NCI-H345 treated with DMSO at 0.1 percent for 48 hours (cell line): Measurements from ENCODE around the gene CLDN14.

Experiments
- DNase-seq: peaks from one replicate; lab custom pipeline; 2025; ENCODE audit not compliant: unreplicated experiment; lab: John Stamatoyannopoulos, UW

Gene CLDN14

DNA sequence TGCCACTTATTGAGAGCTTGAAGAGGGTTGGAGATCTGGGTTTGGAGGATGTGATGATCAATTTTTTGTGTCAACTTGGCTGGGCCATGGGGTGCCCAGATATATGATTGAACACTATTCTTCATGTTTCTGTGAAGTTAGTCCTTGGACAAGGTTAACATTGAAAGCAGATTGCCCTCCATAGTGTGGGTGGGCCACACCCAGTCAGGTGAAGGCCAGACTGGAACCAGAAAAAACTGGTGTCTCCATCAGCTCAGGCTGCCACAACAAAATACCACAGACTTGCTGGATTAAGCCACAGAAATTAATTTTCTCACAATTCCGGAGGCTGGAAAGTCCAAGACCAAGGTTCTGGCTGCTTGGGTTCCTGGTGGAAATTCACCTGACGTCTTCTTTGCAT, 7.5 kb downstream of the CLDN14 start:
- no peak for DNase-seq

DNA sequence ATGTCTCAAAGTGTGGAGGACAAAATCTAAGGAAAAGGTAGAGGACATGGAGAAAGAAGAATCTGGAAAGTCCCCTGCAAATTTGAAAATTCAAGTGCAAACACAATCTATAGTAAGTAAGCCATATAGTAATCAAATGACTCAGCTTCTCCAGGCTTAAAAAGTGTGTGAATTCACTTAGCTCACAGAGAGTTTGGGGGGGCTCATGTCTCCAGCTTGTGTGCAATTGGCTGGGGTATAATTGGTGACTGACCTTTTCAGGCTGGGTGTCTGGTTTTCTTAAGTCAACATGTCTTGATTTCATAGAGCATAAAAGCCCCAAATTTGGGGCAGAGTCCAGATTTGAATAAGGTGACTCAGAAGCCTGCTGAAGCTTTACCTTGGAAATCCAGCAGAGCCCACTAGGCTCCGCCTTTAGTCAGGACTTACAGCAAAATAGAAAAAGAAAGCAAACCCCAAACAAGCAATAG, 8.6 kb downstream of the CLDN14 start:
- DNase-seq = no peak

DNA sequence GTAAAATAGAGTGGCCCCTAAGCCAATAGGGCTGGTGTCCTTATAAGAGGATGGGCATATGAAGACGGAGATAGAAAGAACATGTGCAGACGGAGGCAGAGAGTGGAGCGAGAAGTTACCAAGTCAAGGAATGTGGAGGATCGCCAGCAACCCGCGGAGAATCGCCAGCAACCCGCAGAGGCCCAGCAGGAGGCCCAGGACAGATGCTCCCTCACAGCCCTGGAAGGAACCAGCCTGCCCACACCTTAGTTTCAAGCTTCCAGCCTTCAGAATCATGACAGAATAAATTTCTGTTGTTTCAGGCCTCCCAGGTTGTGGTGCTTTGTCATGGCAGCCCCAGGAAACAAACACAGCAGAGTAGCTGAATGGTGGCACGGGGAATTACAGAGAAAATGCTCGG, 9.6 kb downstream of the CLDN14 start:
- no peak for DNase-seq

DNA sequence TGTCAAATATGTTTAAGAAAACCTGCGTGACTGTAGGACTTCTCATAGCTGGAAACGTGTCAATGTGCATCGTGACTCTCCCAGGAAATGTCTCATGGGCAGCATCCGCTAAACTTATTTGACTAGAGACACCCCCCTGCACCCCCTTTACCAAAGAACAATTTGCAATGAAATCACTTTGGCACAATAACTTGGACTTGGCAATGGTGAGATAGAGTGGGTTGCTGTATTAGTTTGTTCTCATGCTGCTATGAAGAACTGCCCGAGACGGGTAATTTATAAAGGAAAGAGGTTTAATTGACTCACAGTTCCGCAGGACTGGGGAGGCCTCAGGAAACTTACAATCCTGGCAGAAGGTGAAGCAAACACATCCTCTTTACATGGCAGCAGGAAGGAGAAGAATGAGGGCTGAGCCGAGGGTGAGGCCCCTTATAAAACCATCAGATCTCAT, 13.8 kb downstream of the CLDN14 start:
- no peak for DNase-seq

DNA sequence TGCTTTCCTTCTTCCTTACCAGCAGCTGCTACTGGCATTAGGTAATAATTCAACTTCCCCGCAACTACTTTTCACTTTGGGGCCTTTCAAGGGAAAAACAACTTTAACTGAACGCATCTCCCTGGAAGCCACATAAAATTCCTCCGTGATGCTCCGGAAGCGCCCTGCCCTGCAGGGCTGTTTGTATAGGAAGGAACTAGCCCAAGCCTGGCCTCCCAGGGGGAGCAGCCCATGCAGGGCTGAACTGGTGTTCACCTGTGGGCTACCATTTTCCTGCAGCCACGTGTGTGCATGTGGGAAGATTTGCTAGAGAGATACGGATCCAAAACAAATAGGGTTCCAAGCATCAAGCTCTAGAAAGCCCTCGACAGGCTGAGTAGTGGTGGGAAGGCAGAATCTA, 14.4 kb downstream of the CLDN14 start:
- DNase-seq = no peak

DNA sequence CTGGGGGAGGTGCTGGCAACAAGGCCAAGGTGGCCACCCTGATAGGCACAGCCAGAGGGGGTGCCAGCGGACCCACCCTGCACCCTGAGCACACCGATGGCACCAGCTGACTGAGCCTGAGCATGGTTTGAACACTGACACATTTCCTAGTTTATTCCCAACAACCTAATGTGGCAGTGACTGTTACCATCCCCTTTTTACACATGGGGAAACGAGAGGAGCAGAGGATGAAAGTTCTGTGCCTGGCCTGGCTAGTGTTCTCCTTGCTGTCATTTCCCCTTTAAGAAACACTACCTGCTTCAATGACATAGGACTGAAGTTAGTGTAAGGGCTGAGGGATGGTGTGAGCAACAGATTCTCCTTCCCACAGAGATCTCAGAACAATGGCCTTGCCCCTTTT, 15.3 kb downstream of the CLDN14 start:
- no peak for DNase-seq

DNA sequence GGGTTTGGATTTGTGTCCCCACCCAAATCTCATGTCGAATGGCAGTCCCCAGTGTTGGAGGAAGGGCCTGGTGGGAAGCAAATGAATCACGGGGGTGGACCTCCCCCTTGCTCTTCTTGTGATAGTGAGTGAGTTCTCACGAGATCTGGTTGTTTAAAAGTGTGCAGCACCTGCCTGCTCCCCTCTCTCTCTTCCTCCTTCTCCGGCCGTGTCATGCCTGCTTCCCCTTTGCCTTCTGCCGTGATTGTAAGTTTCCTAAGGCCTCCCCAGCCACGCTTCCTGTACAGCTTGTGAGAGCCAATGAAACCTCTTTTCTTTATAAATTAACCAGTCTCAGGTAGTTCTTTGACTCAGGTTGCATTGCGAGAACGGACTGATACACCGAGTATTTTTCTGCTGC, 15.9 kb downstream of the CLDN14 start:
- no peak for DNase-seq

DNA sequence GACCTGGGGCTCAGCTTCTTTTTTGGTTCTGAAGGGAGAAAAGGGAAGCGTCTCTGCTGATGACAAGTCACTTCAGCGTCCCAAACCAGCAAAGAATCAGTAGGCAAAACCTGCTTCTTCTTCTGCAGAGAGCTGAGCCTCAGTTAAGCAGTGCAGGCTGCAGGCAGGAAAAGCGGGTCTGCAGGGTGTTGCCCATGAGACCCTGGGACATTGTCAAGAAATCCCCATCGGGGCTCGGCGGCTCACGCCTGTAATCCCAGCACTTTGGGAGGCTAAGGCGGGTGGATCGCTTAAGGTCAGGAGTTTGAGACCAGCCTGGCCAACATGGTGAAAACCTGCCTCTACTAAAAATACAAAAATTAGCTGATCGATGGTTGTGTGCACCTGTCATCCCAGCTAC, 16.7 kb downstream of the CLDN14 start:
- no peak for DNase-seq

DNA sequence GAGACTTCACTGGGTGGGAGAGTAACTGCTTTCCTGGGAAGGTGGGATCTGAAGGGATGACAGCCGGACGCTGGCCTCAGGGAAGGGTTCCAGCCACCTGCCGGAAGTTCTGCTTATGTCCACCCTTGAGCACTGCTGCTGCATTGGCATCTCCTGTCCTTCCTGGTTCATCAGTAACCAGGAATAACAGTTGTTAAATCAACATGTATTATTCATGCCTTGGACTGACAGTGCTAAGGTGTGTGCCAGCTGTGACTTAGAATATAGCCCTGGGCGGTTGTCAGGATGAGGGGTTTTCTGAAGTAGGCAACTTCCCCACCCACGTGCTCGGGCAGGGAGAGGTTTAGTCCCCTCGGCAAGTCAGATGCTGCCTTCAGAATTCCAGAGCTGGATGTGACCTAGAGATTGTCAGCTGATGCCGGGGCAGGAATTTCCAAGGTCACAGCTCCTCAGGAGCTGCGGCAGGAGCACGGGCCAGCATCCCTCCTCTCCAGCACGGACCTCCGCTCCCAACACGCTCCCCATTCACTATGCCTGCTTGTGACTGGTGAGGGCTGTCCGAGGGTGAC, 17.9 kb downstream of the CLDN14 start:
- no peak for DNase-seq

DNA sequence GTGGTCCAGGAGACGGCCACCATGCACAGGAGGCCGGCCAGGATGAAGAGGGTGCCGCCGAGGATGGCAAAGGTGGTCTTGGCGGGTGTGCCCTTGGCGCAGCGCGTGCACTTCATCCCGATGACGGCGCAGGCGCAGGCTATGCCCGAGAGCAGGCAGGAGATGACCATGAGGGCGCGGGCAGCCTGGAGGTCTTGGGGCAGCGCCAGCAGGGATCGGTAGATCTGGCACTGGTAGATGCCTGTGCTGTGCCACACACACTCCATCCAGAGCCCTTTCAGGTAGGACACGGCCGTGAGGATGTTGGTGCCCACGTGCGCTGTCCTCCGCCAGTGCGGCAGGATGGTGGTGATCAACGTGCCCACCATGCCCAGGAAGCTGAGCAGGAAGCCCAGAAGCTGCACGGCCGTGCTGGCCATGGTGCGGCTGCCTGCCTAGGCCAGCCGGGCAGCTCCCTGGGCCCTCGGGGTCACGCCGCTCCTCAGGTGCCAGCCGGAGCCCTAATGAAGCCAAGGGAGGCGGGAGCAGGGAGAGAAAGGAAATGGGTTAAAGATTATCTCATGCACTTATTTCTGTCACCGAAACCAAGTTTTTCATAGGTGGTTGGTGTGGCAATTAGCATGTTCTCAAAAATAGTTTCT, 18.5 kb downstream of the CLDN14 start:
- DNase-seq = no peak

DNA sequence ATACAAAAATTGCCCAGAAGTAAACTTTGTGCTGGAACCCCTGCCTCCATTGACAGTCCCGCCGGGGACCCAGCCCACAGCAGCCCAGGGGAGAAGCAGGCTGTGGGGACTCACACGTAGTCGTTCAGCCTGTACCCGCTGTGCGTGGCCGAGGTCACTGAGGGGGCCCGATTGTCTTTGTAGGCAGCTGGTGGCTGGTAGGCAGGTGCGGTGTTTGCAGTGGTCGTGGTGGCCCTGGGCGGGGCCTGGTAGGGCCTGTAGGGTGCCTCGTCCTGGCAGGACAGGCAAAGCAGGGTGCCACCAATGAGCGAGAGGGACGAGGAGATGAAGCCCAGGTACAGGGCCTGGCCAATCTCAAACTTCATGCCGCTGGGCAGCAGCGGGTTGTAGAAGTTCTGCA, 19.1 kb downstream of the CLDN14 start:
- no peak for DNase-seq

DNA sequence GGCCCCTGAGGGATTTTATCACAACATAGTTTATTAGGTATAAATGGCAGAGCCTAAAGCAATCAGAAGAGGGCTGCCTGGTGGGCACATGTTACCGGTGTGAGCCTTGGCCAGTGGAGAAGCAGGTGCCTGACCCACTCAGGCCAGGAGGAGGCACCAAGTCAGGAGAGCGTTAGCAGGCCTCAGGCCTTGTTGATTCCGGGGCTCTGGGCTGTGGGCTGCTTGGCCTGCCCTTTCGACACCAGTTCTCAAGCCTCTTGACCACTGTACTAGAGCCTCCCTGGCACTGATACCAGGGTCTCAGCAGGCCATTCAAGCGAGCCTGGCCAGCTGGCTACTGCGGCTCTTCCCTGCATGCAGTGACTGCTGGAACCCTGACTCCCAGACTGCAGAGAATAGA, 20.8 kb downstream of the CLDN14 start:
- no peak for DNase-seq

DNA sequence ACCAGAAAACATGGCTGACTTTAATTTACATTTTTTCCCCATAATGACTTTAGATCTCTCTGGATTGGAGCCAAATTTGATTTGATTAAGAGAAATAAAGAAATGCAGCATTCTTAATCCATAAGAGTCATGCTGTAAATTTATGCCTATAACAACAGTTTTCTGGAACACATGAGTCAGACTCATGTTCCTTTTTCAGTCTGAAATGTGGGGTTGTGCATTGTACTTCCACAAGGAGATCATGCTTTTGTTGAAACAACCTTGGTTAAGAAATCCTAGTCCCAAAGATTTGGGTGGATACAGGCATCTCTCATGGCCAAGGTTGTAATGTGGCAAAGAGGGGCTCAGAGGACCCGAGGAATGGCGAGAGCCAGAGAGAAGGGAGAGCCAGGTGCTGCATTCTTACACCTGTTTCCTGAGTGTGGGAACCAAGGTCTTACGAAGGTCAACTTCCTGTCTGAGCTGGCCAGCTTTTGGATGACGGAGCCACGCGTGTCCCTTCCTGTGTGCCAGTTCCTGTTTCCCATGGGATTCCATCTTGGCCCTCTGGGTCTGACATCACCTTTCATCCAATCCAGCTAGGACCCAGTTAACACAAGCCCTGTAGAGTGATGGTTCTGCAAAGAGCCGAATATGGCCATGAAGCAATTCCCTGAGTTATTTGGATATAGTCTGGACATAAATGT, 23.1 kb downstream of the CLDN14 start:
- DNase-seq = no peak

DNA sequence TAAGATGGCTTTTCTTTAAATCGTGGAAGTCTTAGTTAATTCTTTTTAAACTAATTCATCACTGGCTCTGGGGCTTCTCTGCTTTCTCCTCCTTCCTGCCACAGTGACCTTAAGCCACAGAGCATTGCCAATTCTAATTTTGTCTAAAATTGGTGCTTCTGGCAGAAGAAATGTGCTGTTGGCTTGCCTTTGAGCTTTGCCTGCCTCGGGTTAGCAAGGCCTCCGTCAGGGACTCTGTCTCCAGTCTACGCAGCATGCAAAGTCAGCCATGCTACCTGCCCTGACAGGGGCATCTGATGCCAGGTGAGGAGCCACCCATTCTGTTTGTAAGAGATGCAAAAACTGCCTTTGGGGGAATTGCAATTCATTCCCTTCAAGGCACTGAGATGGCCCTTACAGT, 25.2 kb downstream of the CLDN14 start:
- no peak for DNase-seq

DNA sequence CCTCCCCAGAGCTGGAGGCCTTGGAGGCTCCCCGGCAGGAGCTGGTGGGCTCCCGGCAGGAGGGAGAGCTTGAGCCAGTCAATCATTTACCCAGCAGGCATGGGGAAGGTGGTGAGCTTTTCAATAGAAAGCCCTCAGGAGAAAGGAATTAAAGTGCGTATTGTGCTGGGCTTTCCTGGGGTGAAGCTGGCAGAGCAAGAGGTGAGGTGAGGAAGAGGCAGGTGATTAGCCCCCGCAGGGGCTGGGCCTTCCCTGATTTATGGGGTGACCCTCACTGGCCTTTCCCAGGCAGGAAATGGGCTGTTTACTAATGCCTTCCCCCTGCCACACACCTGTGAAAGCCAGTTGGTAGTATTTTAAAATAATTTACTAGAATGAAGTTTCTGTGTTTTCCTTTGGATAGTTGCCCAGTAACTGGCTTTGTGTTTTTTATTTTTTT, 25.8 kb downstream of the CLDN14 start:
- peak; percentile 61 for DNase-seq

DNA sequence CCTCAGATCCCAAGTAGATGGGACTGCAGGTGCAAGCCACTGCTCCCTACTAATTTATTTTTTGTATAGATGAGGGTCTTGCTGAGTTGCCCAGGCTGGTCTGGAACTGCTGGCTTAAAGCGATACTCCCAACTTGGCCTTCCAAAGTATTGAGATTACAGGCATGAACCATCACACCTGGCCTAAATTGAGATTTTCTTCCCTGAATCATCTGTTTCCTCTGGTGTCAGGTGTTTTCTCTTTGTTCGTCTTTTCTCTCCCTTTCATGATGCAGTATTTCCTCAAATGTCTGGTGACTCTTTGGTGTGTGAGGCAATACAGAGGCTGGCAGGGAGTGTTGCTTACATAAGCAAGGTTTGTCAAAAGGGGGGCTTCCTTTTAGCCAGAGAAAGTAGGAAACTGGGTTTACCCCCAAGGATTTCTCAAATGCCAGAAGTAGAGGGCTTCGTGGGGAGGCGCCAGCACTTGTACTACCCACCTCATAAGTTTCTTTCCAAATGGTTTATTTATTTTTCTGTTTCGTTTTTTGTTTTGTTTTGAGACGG, 27.6 kb downstream of the CLDN14 start:
- no peak for DNase-seq

DNA sequence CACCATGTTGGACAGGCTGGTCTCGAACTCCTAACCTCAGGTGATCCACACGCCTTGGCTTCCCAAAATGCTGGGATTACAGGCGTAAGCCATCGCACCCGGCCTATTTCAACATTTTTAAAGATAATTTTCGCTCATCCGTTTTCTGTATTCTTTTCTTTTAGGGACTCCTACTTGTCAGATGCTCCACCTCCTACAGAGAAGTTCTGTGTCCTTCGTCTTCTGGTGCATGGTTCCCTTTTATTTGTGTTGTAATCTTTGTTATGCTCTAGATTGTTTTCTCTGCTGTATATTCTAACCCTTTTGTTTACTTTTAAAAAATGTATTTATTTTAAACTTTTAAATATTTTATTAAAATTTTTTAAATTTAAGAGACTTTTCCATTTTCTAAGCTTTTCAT, 28.4 kb downstream of the CLDN14 start:
- no peak for DNase-seq

DNA sequence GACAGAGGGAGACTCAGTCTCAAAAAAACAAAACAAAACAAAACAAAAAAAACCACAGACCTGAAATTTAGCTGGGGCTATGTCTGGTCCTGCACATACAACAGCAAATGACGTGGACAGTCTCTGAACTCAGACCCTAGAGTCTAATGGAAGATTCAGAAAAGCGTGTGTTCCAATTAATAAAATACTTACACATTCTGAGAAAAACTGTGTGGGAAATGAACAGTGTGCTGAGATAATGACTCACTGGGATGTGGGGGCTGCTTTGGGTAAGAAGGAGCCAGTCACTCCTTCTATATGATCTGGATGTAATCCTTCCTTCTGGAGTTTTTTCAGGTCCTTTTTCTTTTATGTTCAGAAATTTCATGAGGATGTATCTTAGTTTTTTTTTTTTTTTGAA, 29.4 kb downstream of the CLDN14 start:
- no peak for DNase-seq

DNA sequence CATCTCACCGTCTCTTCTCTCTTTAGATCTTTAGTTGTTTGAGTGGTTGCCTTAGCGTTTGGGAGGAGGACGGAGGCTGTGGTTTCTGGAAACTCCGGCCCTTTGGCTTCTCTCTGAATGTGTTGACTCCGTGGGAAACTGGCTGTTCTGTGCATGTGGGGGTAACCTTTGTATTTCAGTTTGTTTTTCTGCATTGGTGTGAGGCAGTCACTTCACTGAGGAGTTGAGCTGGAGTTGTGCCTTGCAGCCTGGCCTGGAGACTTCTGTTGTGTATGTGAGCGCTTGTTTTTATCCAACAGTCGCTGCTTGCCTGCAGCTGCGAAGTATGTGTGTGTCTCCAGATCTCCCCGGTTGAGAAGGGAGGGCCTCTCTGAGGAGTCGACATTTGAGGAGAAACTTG, 33.6 kb downstream of the CLDN14 start:
- no peak for DNase-seq

DNA sequence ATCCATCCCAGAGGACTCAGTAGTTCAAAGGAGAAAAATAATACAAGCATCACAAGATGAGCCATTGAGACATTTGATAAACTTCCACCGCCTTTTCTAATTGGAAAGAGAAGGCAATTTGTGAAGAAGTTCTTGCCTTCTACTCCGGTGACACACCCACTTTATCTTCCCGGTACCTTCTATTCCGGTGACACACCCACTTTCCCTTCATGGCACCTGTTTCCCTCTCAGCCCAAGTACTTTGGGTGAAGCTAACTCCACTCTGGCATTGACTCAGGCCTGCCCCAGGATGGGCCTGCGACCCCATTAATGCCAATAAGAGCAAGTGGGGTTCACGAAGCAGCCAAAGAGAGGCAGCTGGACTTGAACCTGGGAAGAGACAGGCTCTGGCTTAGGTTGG, 38.2 kb downstream of the CLDN14 start:
- DNase-seq = no peak

DNA sequence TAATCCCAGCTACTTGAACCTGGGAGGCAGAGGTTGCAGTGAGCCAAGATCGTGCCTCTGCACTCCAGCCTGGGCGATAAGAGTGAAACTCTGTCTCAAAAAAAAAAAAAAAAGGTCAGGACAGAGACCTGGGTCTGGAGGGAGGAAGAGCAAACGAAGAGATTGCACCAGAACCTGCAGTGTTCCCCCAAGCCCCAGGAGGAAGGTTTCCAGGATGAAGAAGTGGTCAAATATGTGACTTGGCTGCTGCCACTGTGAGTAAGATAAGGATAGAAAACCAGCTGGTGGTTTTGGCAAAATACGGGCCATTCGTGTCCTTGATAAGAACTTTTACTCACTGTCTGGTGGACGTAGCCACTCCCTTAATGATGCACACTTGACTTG, 42.2 kb downstream of the CLDN14 start:
- no peak for DNase-seq
